Activated CD4-positive, alpha-beta T cell treated with anti-CD3 and anti-CD28 coated beads, Interleukin-2, amount 10 ng/mL, durations not matched to agents 24 days and 14 days (primary cell): ENCODE data around the gene OR2F1. TPM values are rescaled to one million over a fixed set of nuclear protein-coding genes. Genes with fewer than 3 reads are reported as not detected.

Experiments used
- DNase-seq: peaks from one replicate; pipeline ENCODE4 v3.0.0; 2022
- H3K27ac Mint-ChIP-seq: one replicate; pipeline ENCODE4 v1.8.0; 2022; ENCODE audit warnings: mild to moderate bottlenecking, mixed read lengths
- H3K27me3 Mint-ChIP-seq: one replicate; pipeline ENCODE4 v1.8.0; 2022; ENCODE audit warnings: mixed read lengths
- H3K36me3 Mint-ChIP-seq: one replicate; pipeline ENCODE4 v1.8.0; 2022; ENCODE audit warnings: low read depth, mild to moderate bottlenecking, mixed read lengths
- H3K4me1 Mint-ChIP-seq: one replicate; pipeline ENCODE4 v1.8.0; 2021; ENCODE audit warnings: mixed read lengths
- H3K4me3 Mint-ChIP-seq: one replicate; pipeline ENCODE4 v1.8.0; 2022; ENCODE audit warnings: mild to moderate bottlenecking, moderate library complexity, mixed read lengths
- H3K9me3 Mint-ChIP-seq: one replicate; pipeline ENCODE4 v1.8.0; 2021; ENCODE audit warnings: mixed read lengths
- intact Hi-C: fragments of 100-400 bp; cut with micrococcal nuclease; formaldehyde crosslinking; loops from one replicate; pipeline ENCODE4 v1.15.1; 2023
- total RNA-seq: library from RNA; stranded (reverse); gene quantifications from 2 replicates; pipeline ENCODE4 v1.2.3, GENCODE V29; 2022

The OR2F1 gene, protein sequence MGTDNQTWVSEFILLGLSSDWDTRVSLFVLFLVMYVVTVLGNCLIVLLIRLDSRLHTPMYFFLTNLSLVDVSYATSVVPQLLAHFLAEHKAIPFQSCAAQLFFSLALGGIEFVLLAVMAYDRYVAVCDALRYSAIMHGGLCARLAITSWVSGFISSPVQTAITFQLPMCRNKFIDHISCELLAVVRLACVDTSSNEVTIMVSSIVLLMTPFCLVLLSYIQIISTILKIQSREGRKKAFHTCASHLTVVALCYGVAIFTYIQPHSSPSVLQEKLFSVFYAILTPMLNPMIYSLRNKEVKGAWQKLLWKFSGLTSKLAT
- total RNA-seq: not detected in 2 replicates

DNA sequence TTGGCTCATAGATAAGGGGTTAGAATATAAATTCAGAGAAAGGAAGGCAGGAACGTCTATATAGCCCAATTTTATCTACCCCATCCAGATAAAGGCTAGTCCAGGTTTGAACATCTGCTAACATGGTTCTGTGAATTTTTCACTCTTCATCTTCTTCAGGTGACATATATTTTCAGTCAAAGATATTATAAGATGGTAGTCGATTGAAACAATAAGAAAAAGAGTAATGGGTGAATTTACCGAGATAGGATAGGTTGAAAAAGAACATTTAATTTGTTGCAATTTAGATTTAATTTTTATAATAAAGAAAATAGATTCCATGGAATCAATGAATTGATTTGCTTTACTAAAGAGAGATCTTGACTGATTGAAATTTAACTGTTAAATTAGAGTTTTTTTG, at the start of gene OR2F1:
TSS of gene OR2F1 (plus strand) at position 301 of the 400 bp plus-strand sequence. CDS start 5,127 bp downstream, outside the sequence.
- no peaks in the 10 kb centered on the region for H3K9me3 Mint-ChIP-seq
- H3K27ac Mint-ChIP-seq: no peak within 1 kb of the TSS
- DNase-seq: no peak
- no peaks in the 10 kb centered on the region for H3K4me1 Mint-ChIP-seq
- H3K36me3 Mint-ChIP-seq: no peaks in the 10 kb centered on the region
- H3K27me3 Mint-ChIP-seq: peaks cover 25% of the 10 kb centered on the region
- intact Hi-C loops: no loop called here
- H3K4me3 Mint-ChIP-seq: no peak within 1 kb of the TSS

DNA sequence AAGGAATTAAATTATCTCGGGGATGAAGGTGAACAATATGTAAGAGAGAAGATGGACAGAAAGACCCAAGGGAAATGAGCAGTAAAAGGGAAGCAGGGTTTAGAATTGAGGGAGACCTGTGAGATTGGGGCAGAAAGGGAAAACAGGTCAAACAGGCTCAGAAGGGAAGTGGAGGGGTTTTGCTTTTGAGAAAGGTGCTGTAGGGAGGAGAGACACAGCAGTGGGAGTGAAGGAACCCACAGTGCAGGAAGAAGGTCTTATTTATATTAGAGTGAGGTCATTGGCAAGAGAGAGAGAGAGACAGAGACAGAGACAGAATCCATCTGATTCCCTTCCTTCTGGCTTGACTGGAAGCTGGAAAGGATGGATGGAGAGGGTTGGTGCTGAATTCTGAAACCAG, 49.1 kb upstream of the OR2F1 start:
- no peak overlapping the region for H3K4me3 Mint-ChIP-seq
- peaks cover 11% of the 10 kb centered on the region for H3K4me1 Mint-ChIP-seq
- H3K9me3 Mint-ChIP-seq: no peaks in the 10 kb centered on the region
- peaks cover 8% of the 10 kb centered on the region for H3K27me3 Mint-ChIP-seq
- no peak for DNase-seq
- intact Hi-C loops: loop anchor here (10.0 kb wide), 1 partner anchor 119 kb away; no protein-coding TSS in a partner anchor
- H3K36me3 Mint-ChIP-seq: no peaks in the 10 kb centered on the region
- no peak overlapping the region for H3K27ac Mint-ChIP-seq

DNA sequence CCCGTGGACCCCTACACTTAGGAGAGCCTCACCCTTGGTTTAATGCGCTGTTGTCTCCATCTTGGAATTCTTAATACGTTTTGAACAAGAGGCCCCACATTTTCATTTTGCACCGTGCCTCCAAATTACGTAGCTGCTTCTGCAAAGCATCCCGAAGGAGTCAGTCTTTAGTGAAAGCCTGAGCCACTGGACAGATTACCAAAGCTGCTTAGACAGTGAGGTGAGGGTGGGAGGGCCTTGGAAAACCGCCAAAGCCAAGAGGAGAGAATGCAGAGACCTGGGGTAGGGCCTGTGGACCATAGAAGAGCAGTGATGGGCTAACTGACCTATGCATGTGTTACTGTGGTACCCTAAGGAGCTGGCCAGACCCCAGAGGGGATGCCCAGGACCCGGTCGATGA, 48.5 kb upstream of the OR2F1 start:
- DNase-seq: no peak
- Mint-ChIP-seq H3K27me3 (peaks cover 10% of the 10 kb centered on the region), H3K4me1 (peaks cover 9% of the 10 kb centered on the region), H3K36me3 (no peaks in the 10 kb centered on the region), H3K27ac (no peak overlapping the region), H3K4me3 (no peak overlapping the region), H3K9me3 (no peaks in the 10 kb centered on the region)
- intact Hi-C loops: loop anchor here (10.0 kb wide), 1 partner anchor 119 kb away; no protein-coding TSS in a partner anchor

DNA sequence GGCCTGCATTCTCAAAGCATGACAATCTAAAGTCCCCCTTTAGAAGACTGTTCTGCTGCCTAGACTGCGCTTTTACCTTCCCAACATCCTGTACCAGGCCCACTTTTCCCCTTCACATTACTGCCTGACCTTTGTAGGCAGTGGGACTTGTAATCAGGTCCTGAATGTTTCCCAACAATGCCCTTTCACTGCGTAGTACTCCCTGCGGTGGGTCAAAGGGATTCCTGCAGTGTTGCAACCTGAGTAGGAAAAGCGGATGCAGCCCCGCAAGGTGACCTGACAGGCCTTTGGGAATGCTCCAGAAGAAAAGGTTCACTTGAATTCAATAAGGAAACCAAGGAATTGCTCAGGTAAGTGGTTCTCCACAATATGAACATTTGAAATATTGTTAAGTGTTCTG, 47.7 kb upstream of the OR2F1 start:
- Mint-ChIP-seq H3K27me3 (peaks cover 11% of the 10 kb centered on the region), H3K36me3 (no peaks in the 10 kb centered on the region), H3K27ac (no peak overlapping the region), H3K4me3 (no peak overlapping the region), H3K9me3 (no peaks in the 10 kb centered on the region), H3K4me1 (peaks cover 6% of the 10 kb centered on the region)
- intact Hi-C loops: loop anchor here (10.0 kb wide), 1 partner anchor 118 kb away; no protein-coding TSS in a partner anchor
- DNase-seq: no peak

DNA sequence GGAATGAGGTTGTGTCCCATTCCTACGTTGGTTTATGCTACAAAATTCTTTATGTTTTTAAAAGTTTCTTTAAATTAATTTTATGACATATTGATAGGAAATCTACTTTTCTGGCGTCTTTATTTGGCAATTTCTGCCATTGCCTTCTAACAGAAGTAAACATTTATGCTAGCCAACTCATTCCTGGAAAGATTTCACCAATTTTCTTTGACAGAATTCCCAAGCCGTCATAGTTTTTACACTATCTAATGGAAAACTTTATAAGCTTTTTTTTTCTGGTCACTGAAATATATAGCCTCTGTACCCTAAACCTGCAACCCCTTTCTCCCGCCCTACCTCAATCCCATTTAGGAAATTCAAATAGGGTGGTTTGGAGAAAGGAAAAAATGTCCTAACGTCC, 46.5 kb upstream of the OR2F1 start:
- H3K9me3 Mint-ChIP-seq: no peaks in the 10 kb centered on the region
- peaks cover 11% of the 10 kb centered on the region for H3K27me3 Mint-ChIP-seq
- no peak overlapping the region for H3K27ac Mint-ChIP-seq
- no peak for DNase-seq
- no peak overlapping the region for H3K4me3 Mint-ChIP-seq
- H3K36me3 Mint-ChIP-seq: no peaks in the 10 kb centered on the region
- H3K4me1 Mint-ChIP-seq: peaks cover 3% of the 10 kb centered on the region
- intact Hi-C loops: loop anchor here (10.0 kb wide), 1 partner anchor 117 kb away; no protein-coding TSS in a partner anchor

DNA sequence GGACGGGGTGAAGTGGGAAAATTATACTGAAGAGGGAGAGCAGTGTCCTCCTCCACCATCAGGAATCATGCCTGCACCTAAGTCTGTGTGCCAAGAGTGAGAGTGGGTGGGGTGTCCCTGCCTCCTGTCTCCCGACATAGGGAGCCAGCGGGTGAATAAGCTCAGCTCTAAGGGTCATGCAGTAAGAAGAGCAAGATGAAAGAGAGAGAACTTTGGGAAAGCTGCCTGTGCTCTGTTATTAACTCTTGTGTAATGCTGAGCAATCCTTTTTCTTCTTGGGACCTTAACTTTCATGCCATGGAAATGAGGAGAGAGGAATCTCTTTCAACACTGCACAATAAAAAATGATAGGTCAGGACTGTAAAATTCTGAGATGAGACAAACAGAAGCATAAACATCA, 44.8 kb upstream of the OR2F1 start:
- Mint-ChIP-seq H3K36me3 (no peaks in the 10 kb centered on the region), H3K4me1 (peaks cover 3% of the 10 kb centered on the region), H3K9me3 (no peaks in the 10 kb centered on the region), H3K4me3 (no peak overlapping the region), H3K27ac (no peak overlapping the region), H3K27me3 (peaks cover 18% of the 10 kb centered on the region)
- intact Hi-C loops: loop anchor here (10.0 kb wide), 1 partner anchor 115 kb away; no protein-coding TSS in a partner anchor
- DNase-seq: no peak

DNA sequence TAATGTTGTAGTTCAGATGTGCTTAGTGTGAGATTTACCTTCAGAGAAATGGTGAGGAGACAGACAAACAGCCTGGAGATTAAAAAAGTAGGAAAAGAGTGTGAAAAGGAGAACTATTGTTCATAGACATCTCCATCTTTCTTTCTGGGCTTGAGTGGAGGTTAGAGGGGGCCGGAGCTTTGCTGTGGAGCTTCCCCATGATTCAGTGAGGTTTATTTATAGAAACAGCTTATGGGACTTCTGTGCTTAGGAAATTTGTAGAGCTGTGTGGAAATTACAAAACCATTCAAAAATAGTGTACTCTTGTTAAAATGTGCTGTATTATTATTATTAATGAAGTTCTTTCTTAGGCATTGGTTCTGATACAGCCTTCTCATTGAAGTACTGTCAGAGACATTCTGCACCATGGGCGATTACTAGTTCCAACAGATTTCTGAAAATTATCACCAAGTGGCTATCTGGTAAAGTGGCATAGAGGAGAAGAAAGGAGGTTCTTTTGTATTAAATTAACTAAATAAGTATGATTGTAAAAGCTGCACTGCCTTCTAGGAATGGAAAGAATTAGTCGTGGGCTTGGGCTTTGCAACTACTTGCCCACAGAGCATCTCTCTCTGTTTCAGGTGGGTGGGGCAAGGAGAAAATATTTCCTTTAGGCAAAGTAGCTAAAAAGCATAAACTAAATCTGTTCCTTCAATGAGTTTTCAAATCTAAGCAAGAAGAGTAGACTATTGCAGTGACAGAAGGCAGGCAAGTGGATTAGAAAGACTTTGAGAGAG, 44.0 kb upstream of the OR2F1 start:
- peak overlapping the region; percentile 3 for H3K27ac Mint-ChIP-seq
- H3K4me3 Mint-ChIP-seq: no peak overlapping the region
- intact Hi-C loops: no loop called here
- H3K36me3 Mint-ChIP-seq: no peaks in the 10 kb centered on the region
- peaks cover 18% of the 10 kb centered on the region for H3K27me3 Mint-ChIP-seq
- DNase-seq: no peak
- H3K9me3 Mint-ChIP-seq: no peaks in the 10 kb centered on the region
- peaks cover 3% of the 10 kb centered on the region for H3K4me1 Mint-ChIP-seq

DNA sequence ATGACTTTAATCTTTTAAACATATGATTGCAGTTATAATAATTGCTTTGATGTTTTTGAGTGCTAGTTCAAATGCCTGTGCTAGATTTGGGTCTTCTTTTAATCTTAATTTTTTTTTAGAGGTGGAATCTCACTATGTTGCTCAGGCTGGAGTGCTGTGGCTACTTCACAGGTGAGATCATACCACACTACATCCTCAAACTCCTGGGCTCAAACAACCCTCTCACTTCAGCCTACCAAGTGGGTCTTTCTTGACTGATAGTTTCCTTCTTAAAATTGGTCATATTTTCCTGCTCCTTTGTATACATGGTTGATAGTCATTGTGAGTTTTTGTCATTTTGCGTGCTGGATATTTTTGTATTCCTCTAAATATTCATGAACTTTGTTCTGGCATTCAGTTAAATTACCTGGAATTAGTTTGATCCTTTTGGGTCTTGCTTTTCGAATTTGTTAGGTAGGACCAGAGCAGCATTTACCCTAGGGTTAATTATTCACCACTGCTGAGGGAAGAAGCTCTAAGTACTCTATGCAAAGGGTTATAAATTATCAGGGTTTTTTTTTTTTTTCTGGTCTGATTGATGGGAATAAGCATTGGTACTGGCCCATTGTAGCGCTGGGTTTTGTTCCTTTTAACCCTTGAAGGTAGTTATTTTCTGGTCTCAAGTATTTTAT, 40.6 kb upstream of the OR2F1 start:
- Mint-ChIP-seq H3K4me1 (peaks cover 3% of the 10 kb centered on the region), H3K9me3 (peaks cover 5% of the 10 kb centered on the region), H3K36me3 (no peaks in the 10 kb centered on the region), H3K27me3 (peaks cover 32% of the 10 kb centered on the region), H3K27ac (no peak overlapping the region), H3K4me3 (no peak overlapping the region)
- intact Hi-C loops: no loop called here
- no peak for DNase-seq

DNA sequence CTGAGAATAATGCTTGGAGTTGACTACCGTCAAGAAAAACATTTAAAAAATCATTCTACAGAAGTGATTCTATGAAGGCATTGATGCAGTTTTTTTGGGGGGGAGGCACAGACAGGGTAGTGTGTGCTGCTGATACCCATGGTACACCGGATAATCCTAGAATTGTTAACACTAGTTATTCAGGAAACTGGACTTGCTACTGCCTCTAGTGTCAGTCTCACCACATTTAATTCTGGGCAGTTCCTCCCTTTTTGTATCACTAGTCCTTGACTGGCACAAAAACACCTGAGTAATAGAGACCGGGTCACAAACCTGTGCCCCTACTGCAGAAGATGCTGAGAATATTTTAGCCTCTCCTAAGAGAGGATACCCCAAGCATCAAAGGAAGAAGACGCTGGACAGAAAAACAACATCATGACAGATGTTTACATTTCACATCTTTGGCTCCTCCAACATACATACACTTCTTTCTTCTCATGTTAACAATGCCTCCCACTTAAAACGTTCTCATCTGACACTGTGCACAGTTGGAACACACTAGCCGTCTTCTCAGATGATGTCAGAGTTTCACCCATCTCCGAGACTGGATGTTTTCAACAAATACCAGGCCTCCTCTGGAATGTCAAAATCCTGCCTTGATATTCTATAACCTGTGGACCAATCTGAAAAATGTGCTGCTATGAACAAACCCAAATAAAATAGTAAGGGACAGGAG, 39.5 kb upstream of the OR2F1 start:
- H3K27me3 Mint-ChIP-seq: peaks cover 36% of the 10 kb centered on the region
- no peak overlapping the region for H3K4me3 Mint-ChIP-seq

DNA sequence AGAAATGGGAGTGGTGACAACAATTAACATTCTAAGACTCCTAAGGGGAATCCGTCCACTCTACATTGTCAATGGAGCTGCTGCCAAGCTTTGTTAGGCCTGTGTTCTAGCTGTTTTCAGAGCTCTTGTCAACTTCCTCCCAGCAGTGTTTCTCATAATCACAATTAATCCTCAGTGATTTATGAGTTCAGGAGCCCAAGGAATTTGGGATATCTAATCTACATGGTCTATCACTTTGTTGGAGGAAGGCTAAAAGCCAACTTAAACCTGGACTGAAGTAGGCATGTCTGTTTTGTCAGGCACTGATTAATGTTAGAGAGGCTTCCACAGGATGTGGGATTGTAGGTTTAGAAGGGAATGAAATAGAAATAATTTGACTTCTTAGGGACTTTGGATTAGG, 29.8 kb upstream of the OR2F1 start:
- Mint-ChIP-seq H3K27me3 (peaks cover 41% of the 10 kb centered on the region), H3K36me3 (no peaks in the 10 kb centered on the region), H3K4me3 (no peak overlapping the region), H3K27ac (no peak overlapping the region), H3K9me3 (no peaks in the 10 kb centered on the region), H3K4me1 (peaks cover 9% of the 10 kb centered on the region)
- intact Hi-C loops: no loop called here
- no peak for DNase-seq

More for the DNA sequence above, 39.5 kb upstream of the OR2F1 start:
- H3K27ac Mint-ChIP-seq: no peak overlapping the region
- peaks cover 5% of the 10 kb centered on the region for H3K9me3 Mint-ChIP-seq
- peaks cover 3% of the 10 kb centered on the region for H3K4me1 Mint-ChIP-seq
- intact Hi-C loops: no loop called here
- no peaks in the 10 kb centered on the region for H3K36me3 Mint-ChIP-seq
- no peak for DNase-seq

DNA sequence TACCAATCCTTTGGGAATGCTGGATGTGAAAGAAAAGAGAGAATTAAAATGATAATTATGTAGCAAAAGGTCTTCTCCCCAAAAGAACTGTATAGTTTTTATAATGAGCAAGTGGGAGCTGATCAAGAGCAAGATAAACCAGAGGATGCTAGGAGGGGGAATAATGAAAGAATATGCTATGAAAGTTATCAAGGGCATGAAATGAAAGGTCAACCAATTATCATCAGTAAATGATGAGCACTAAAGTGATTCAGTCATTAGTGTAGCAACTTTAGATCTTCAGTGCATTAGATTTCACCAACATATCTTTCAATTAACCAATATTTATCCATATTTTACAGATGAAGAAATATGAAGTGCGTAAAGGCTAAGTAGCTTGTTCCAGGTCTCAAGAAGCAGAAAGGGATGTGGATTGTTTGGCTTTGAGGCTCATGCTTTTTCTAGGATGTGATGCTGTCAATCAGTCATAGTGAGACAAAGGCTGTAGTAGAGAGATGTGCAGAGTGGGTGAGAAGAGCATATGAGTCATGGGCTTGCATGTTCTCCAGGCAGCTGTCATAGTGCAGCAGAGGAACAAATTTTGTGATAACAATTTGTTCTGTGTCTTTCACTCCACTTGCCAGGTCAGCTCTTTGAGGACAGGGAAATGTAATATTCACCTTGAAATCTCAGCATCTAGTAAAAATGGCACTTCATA, 25.3 kb upstream of the OR2F1 start:
- peaks cover 20% of the 10 kb centered on the region for H3K4me1 Mint-ChIP-seq
- intact Hi-C loops: loop anchor here (1.0 kb wide), 1 partner anchor 27 kb away; the partner anchor contains the start of gene TCAF1

DNA sequence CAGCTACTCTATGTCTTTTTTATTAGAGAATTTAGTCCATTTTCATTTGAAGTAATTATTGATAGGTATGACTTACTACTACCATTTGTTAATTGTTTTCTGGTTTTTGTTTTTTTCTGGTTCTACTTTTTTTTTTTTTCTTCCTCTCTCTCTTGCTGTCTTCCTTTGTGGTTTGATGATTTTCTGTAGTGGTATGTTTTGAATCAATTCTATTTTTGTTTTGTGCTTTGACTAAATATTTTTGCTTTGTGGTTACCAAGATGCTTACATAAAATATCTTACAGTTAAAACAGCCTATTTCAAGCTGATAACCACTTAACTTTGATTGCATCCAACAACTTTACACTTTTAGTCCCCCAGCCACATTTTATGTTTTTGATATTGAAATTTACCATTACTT, 22.9 kb upstream of the OR2F1 start:
- H3K9me3 Mint-ChIP-seq: no peaks in the 10 kb centered on the region
- H3K4me1 Mint-ChIP-seq: peaks cover 20% of the 10 kb centered on the region
- no peaks in the 10 kb centered on the region for H3K36me3 Mint-ChIP-seq
- H3K27ac Mint-ChIP-seq: no peak overlapping the region
- intact Hi-C loops: no loop called here
- H3K27me3 Mint-ChIP-seq: peaks cover 6% of the 10 kb centered on the region
- H3K4me3 Mint-ChIP-seq: no peak overlapping the region
- DNase-seq: no peak

More for the DNA sequence above, 25.3 kb upstream of the OR2F1 start:
- Mint-ChIP-seq H3K27me3 (peaks cover 16% of the 10 kb centered on the region), H3K4me3 (no peak overlapping the region), H3K36me3 (no peaks in the 10 kb centered on the region), H3K27ac (no peak overlapping the region), H3K9me3 (no peaks in the 10 kb centered on the region)
- peak; percentile 59 for DNase-seq
